IMR-90 (cell line): ENCODE results near the gene DERA. TPM values are rescaled to one million over a fixed set of nuclear protein-coding genes. Genes with fewer than 3 reads are reported as not detected.

Experiments
- ATAC-seq: fragments of 200-7000 bp; cut with Tn5 transposase; 2 replicates; pipeline ENCODE4 v1.9.1; 2020; ENCODE audit warnings: low read depth, mild to moderate bottlenecking, moderate library complexity
- BruUV-seq: library from RNA; stranded (reverse); fragments of 400-500 nt; replicated peaks from 2 replicates; lab custom pipeline; 2021; lab: Mats Ljungman, UMichigan
- CTCF ChIA-PET: fragments of 300-600 bp; formaldehyde crosslinking; extraction: SDS; loops from one replicate; lab custom pipeline; 2021; ENCODE audit warnings: antibody characterized with exemption; lab: Yijun Ruan, JAX
- POLR2A ChIA-PET: fragments of 300-600 bp; sonication (Branson Sonifier 250); formaldehyde crosslinking; loops from one replicate; lab custom pipeline; 2022; ENCODE audit warnings: antibody characterized with exemption; ENCODE audit not compliant: unreplicated experiment; lab: Charles Lee
- DNase-seq: peaks from one replicate; pipeline ENCODE4 v3.0.0; 2013
- H2AFZ ChIP-seq: replicated peaks from 2 replicates; pipeline ENCODE3; 2013; ENCODE audit warnings: low read length, mild to moderate bottlenecking; ENCODE audit not compliant: poor library complexity
- H2AK5ac ChIP-seq: 2 replicates; pipeline ENCODE4 v1.6.1; 2013; ENCODE audit warnings: low read depth, low read length, inconsistent platforms
- H2AK9ac ChIP-seq: replicated peaks from 2 replicates; pipeline ENCODE3; 2013; ENCODE audit warnings: mild to moderate bottlenecking, low read depth, low read length, moderate library complexity; ENCODE audit not compliant: poor library complexity
- H2BK120ac ChIP-seq: 2 replicates; pipeline ENCODE4 v1.6.1; 2013; ENCODE audit warnings: low read depth, low read length, inconsistent platforms
- H2BK15ac ChIP-seq: 3 replicates; pipeline ENCODE4 v1.6.1; 2013; ENCODE audit warnings: low read depth, low read length, inconsistent platforms
- H2BK20ac ChIP-seq: 2 replicates; pipeline ENCODE4 v1.6.1; 2013; ENCODE audit warnings: low read depth, mild to moderate bottlenecking, inconsistent platforms, low read length, moderate library complexity
- H2BK5ac ChIP-seq: 2 replicates; pipeline ENCODE4 v1.6.1; 2013; ENCODE audit warnings: mild to moderate bottlenecking, low read depth, low read length, inconsistent platforms; ENCODE audit not compliant: poor library complexity, severe bottlenecking
- H3K14ac ChIP-seq: replicated peaks from 2 replicates; pipeline ENCODE4 v1.6.1; 2013; ENCODE audit warnings: low read depth, low read length, inconsistent platforms
- H3K18ac ChIP-seq: 2 replicates; pipeline ENCODE4 v1.6.1; 2013; ENCODE audit warnings: low read depth, low read length, control low read depth
- H3K23ac ChIP-seq: 2 replicates; pipeline ENCODE4 v1.6.1; 2013; ENCODE audit warnings: low read depth, low read length, inconsistent platforms
- H3K27ac ChIP-seq: 2 replicates; pipeline ENCODE4 v1.5.1; 2013; ENCODE audit warnings: mild to moderate bottlenecking, control low read depth, low read length; ENCODE audit not compliant: insufficient read depth
- H3K27me3 ChIP-seq: 2 replicates; pipeline ENCODE4 v1.6.1; 2013; ENCODE audit warnings: low read length; ENCODE audit not compliant: control insufficient read depth, insufficient read depth
- H3K36me3 ChIP-seq: 2 replicates; pipeline ENCODE4 v1.6.1; 2013; ENCODE audit warnings: low read length, mixed read lengths; ENCODE audit not compliant: control insufficient read depth, insufficient read depth
- H3K4ac ChIP-seq: 2 replicates; pipeline ENCODE4 v1.6.1; 2013; ENCODE audit warnings: low read depth, low read length, inconsistent platforms
- H3K4me1 ChIP-seq: 2 replicates; pipeline ENCODE4 v1.6.1; 2013; ENCODE audit warnings: low read length, mixed read lengths; ENCODE audit not compliant: control insufficient read depth, insufficient read depth
- H3K4me2 ChIP-seq: 2 replicates; pipeline ENCODE4 v1.6.1; 2013; ENCODE audit warnings: low read depth, mild to moderate bottlenecking, control low read depth, low read length, moderate library complexity
- H3K4me3 ChIP-seq: 2 replicates; pipeline ENCODE4 v1.5.1; 2013; ENCODE audit warnings: low read depth, mild to moderate bottlenecking, control low read depth, low read length, moderate library complexity; ENCODE audit not compliant: insufficient read depth
- H3K56ac ChIP-seq: 2 replicates; pipeline ENCODE4 v1.6.1; 2013; ENCODE audit warnings: low read length, inconsistent platforms; ENCODE audit not compliant: insufficient read depth; ENCODE audit errors: extremely low read depth
- H3K79me1 ChIP-seq, 2 experiments: 2 replicates each; pipeline ENCODE4 v1.6.1; 2013; ENCODE audit warnings: low read length in 2 of 2, inconsistent platforms in 1 of 2, low read depth in 1 of 2
- H3K9ac ChIP-seq: 2 replicates; pipeline ENCODE4 v1.6.1; 2013; ENCODE audit warnings: low read depth, low read length, control low read depth
- H3K9me1 ChIP-seq: 2 replicates; pipeline ENCODE4 v1.6.1; 2013; ENCODE audit warnings: low read length, inconsistent platforms; ENCODE audit not compliant: insufficient read depth
- H3K9me3 ChIP-seq: 2 replicates; pipeline ENCODE4 v1.6.1; 2013; ENCODE audit warnings: low read length; ENCODE audit not compliant: control insufficient read depth, insufficient read depth
- H4K20me1 ChIP-seq: 2 replicates; pipeline ENCODE4 v1.6.1; 2013; ENCODE audit warnings: low read length, inconsistent platforms; ENCODE audit not compliant: insufficient read depth
- H4K5ac ChIP-seq: 2 replicates; pipeline ENCODE4 v1.6.1; 2013; ENCODE audit warnings: mild to moderate bottlenecking, low read depth, low read length, control low read depth
- H4K8ac ChIP-seq, 2 experiments: 2 replicates each; pipeline ENCODE4 v1.6.1; 2013; ENCODE audit warnings: low read depth in 2 of 2, low read length in 2 of 2, control low read depth in 1 of 2, inconsistent platforms in 1 of 2
- H4K91ac ChIP-seq: 2 replicates; pipeline ENCODE4 v1.6.1; 2013; ENCODE audit warnings: low read depth, low read length, inconsistent platforms; ENCODE audit not compliant: insufficient read depth
- CHD1 ChIP-seq: IDR thresholded peaks from 2 replicates; pipeline ENCODE4 v1.6.1; 2012; ENCODE audit warnings: low read depth, low read length, improper control_type of control experiment
- FOS ChIP-seq: fragments of 150-350 bp; IDR thresholded peaks from 2 replicates; pipeline ENCODE4 v1.6.1; 2016; ENCODE audit warnings: low read depth, low read length
- NFE2L2 ChIP-seq: fragments of 150-350 bp; IDR thresholded peaks from 2 replicates; pipeline ENCODE4 v1.6.1; 2016; ENCODE audit warnings: low read depth, mild to moderate bottlenecking, low read length
- POLR2A ChIP-seq: IDR thresholded peaks from 2 replicates; pipeline ENCODE4 v1.6.1; 2012; ENCODE audit warnings: mild to moderate bottlenecking, low read depth, low read length
- RFX5 ChIP-seq: IDR thresholded peaks from 2 replicates; pipeline ENCODE4 v1.8.0; 2012; ENCODE audit warnings: low read depth, mild to moderate bottlenecking, low read length, moderate library complexity
- WGBS, 2 experiments: methylation state at CpG; one replicate each; pipeline versions ENCODE4 v1.1.5 to v1.1.7; 2013; ENCODE audit warnings: missing lambda C conversion rate in 2 of 2; ENCODE audit not compliant: insufficient read length in 1 of 2; ENCODE audit errors: extremely low coverage in 2 of 2; 5-methylcytosine and 5-hydroxymethylcytosine counted together
- dilution Hi-C: fragments of 300-500 bp; cut with HindIII; formaldehyde crosslinking; loops from one replicate; pipeline ENCODE4 v1.14.3; 2018; ENCODE audit warnings: low sequenced_read_pairs; ENCODE audit not compliant: unreplicated experiment
- in situ Hi-C: fragments of 300-500 bp; cut with MboI; formaldehyde crosslinking; loops from 3 replicates; pipeline ENCODE4 v1.14.3; 2019; ENCODE audit warnings: low sequenced_read_pairs, inconsistent platforms, mixed read lengths
- intact Hi-C: fragments of 100-400 bp; cut with micrococcal nuclease; formaldehyde crosslinking; loops from 2 replicates; pipeline ENCODE4 v1.10.0; 2022
- polyA plus RNA-seq, 3 experiments: library from polyadenylated mRNA; depleted of rRNA; stranded (reverse); fragments of >200 nt; gene quantifications; 2 replicates each; pipeline ENCODE4 v1.2.3, GENCODE V29; 2012; ENCODE audit warnings: low replicate concordance in 1 of 3
- total RNA-seq: library from RNA; depleted of rRNA; stranded (reverse); fragments of >200 nt; gene quantifications from 2 replicates; pipeline ENCODE4 v1.2.3, GENCODE V29; 2012
- TF ChIP-seq, protein P1 (sequence below): fragments of 150-350 bp; IDR thresholded peaks from 2 replicates; pipeline ENCODE4 v1.6.1; 2017; ENCODE audit warnings: mild to moderate bottlenecking, antibody characterized with exemption, low read length, low read depth

The DERA gene
- total and polyA plus RNA-seq, 2 of the 4 experiments (the other 2 are of a cell fraction) = 28.1 to 58.6 TPM

DNA sequence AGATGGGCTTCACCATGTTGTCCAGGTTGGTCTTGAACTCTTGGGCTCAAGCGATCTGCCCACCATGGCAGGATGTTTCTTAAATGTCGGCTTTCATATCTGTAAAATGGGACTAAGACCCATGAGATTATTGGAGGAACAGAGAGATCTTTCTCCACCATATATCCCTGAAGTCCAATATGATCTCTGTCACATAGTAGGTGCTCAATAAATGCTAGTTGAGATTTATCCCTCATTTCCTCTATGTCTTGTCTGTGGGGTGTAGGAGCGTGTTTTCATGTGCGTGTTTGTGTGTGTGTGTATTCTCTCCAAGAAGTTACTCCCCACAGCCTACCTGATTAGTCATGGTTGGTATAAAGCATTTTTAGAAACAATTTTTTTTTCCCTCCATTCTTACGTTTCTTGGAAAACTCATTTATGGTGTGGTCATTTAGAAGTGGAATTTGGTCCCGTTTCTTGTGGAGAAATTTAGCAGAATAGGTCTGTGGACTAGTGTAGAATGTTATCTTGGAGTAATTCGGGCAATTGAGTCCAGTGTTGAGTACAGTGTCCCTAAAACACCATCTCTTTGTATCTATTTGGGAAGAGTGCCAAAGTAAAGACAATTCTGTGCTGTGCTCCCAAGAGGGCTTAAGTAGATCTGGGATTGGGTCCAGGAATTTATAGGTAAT, 24.6 kb upstream of the DERA start:
- CTCF ChIA-PET = no interaction called here
- in situ Hi-C loops = loop anchor here (25.0 kb wide), 1 partner anchor 1099 kb away; no protein-coding TSS in a partner anchor
- H3K14ac ChIP-seq = no peak overlapping the region
- H3K27me3 ChIP-seq = no peaks in the 10 kb centered on the region
- H4K5ac ChIP-seq = no peak overlapping the region
- no CpG with 5 or more reads among the region's 7 CpGs for WGBS, 2 experiments
- no peak overlapping the region for H2BK5ac ChIP-seq
- H3K4me3 ChIP-seq = no peak overlapping the region
- no peak overlapping the region for H3K9ac ChIP-seq
- H3K27ac ChIP-seq = no peak overlapping the region
- H3K56ac ChIP-seq = no peak overlapping the region
- H4K8ac ChIP-seq = no peak overlapping the region
- TF ChIP-seq NFE2L2 = no peak
- TF ChIP-seq, protein P1, sequence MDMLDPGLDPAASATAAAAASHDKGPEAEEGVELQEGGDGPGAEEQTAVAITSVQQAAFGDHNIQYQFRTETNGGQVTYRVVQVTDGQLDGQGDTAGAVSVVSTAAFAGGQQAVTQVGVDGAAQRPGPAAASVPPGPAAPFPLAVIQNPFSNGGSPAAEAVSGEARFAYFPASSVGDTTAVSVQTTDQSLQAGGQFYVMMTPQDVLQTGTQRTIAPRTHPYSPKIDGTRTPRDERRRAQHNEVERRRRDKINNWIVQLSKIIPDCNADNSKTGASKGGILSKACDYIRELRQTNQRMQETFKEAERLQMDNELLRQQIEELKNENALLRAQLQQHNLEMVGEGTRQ = no peak
- no peak for TF ChIP-seq FOS
- TF ChIP-seq CHD1 = no peak
- TF ChIP-seq POLR2A = peak; percentile 38; the same call in 1 of the 2 replicates
- no peak for TF ChIP-seq RFX5
- dilution Hi-C loops = no loop called here
- H3K4me1 ChIP-seq = peaks cover 9% of the 10 kb centered on the region
- H3K4me2 ChIP-seq = no peak overlapping the region
- H2BK120ac ChIP-seq = no peak overlapping the region
- H3K36me3 ChIP-seq = peaks cover 13% of the 10 kb centered on the region
- no peak overlapping the region for H2AK9ac ChIP-seq
- peaks cover 6 to 31% of the 10 kb centered on the region in 2 experiments; a peak in 3 of 4 replicates for H3K79me1 ChIP-seq
- intact Hi-C loops = no loop called here
- no peak overlapping the region for H3K4ac ChIP-seq
- ATAC-seq = no peak
- POLR2A ChIA-PET = no interaction called here
- H2AFZ ChIP-seq = no peak overlapping the region
- DNase-seq = no peak
- no peak overlapping the region for H4K91ac ChIP-seq
- H3K18ac ChIP-seq = no peak overlapping the region
- H2BK20ac ChIP-seq = no peak overlapping the region
- no peak overlapping the region for H3K23ac ChIP-seq
- no peaks in the 10 kb centered on the region for H3K9me3 ChIP-seq
- H3K9me1 ChIP-seq = no peaks in the 10 kb centered on the region; the same call in 1 of the 2 replicates
- no peak overlapping the region for H2AK5ac ChIP-seq
- no peak overlapping the region for H2BK15ac ChIP-seq
- BruUV-seq = no TSS peak
- peaks cover 57% of the 10 kb centered on the region for H4K20me1 ChIP-seq
